Endothelial cell of umbilical vein (primary cell): ENCODE data around the gene CAND2. TPM values are rescaled to one million over a fixed set of nuclear protein-coding genes. Genes with fewer than 3 reads are reported as not detected.

Experiments
- BruUV-seq: library from RNA; stranded (reverse); fragments of 400-500 nt; replicated peaks from 2 replicates; lab custom pipeline; 2021; lab: Mats Ljungman, UMichigan
- CTCF ChIA-PET: fragments of 300-600, 350-600 bp; sonication (Branson Sonifier 250); formaldehyde crosslinking; loops from one replicate; lab custom pipeline; 2021; ENCODE audit warnings: antibody characterized with exemption, inconsistent platforms; lab: Charles Lee
- POLR2A ChIA-PET: fragments of 300-600, 350-600 bp; sonication (Branson Sonifier 250); formaldehyde crosslinking; loops from one replicate; lab custom pipeline; 2021; ENCODE audit warnings: antibody characterized with exemption, inconsistent platforms; lab: Charles Lee
- DNase-seq: peaks from one replicate; pipeline ENCODE4 v3.0.0-alpha.2; 2011; ENCODE audit warnings: low read depth, low spot score
- FAIRE-seq: peaks from 2 replicates; lab custom pipeline; 2011; peaks lifted over from hg19 to GRCh38; lab: Jason Lieb, UNC
- H2AFZ ChIP-seq: 2 replicates; pipeline ENCODE4 v1.6.0; 2012; ENCODE audit warnings: low read depth, low read length, control low read depth, inconsistent platforms
- H3K27ac ChIP-seq: 2 replicates; pipeline ENCODE4 v1.5.1; 2011; ENCODE audit warnings: low read depth, mild to moderate bottlenecking, control low read depth, low read length, moderate library complexity; ENCODE audit not compliant: insufficient read depth
- H3K27me3 ChIP-seq, 2 experiments: 2 replicates each; pipeline versions ENCODE4 v1.6.0 to v1.6.1; 2011; ENCODE audit warnings: low read length in 2 of 2, mixed read lengths in 1 of 2; ENCODE audit not compliant: control insufficient read depth in 2 of 2, insufficient read depth in 2 of 2
- H3K36me3 ChIP-seq, 2 experiments: 2 replicates in 1 of 2; 3 replicates in 1 of 2; pipeline ENCODE4 v1.5.1; 2011; ENCODE audit warnings: low read length in 2 of 2, mild to moderate bottlenecking in 1 of 2, moderate library complexity in 1 of 2; ENCODE audit not compliant: control insufficient read depth in 2 of 2, insufficient read depth in 2 of 2; ENCODE audit errors: extremely low read depth in 1 of 2
- H3K4me1 ChIP-seq: 3 replicates; pipeline ENCODE4 v1.5.1; 2011; ENCODE audit warnings: mild to moderate bottlenecking, low read length; ENCODE audit not compliant: control insufficient read depth, insufficient read depth; ENCODE audit errors: extremely low read depth
- H3K4me2 ChIP-seq: 2 replicates; pipeline ENCODE4 v1.6.1; 2011; ENCODE audit warnings: low read length, control low read depth, mixed read lengths; ENCODE audit not compliant: insufficient read depth
- H3K4me3 ChIP-seq, 3 experiments: fragments of 200-600 bp in 1 of 3; sonication (generic), shearing (Covaris generic) in 1 of 3; replicated peaks in 1 of 3; 2 replicates each; pipeline ENCODE4 v1.5.1; 2011 to 2016; ENCODE audit warnings: control low read depth in 3 of 3, low read length in 3 of 3, mild to moderate bottlenecking in 2 of 3, inconsistent platforms in 1 of 3, low read depth in 1 of 3, moderate library complexity in 1 of 3; ENCODE audit not compliant: insufficient read depth in 1 of 3
- H3K79me2 ChIP-seq: 2 replicates; pipeline ENCODE4 v1.6.0; 2012; ENCODE audit warnings: low read length, inconsistent platforms; ENCODE audit not compliant: control insufficient read depth, insufficient read depth
- H3K9ac ChIP-seq: replicated peaks from 2 replicates; pipeline ENCODE3; 2011; ENCODE audit warnings: low read length, control low read depth; ENCODE audit not compliant: insufficient read depth; ENCODE audit errors: extremely low read depth
- H3K9me1 ChIP-seq: replicated peaks from 3 replicates; pipeline ENCODE4 v1.6.0; 2011; ENCODE audit warnings: mild to moderate bottlenecking, low read length; ENCODE audit not compliant: control insufficient read depth, insufficient read depth; ENCODE audit errors: extremely low read depth
- H3K9me3 ChIP-seq: replicated peaks from 2 replicates; pipeline ENCODE4 v1.5.1; 2012; ENCODE audit warnings: low read length, inconsistent platforms; ENCODE audit not compliant: control insufficient read depth, insufficient read depth
- H4K20me1 ChIP-seq: replicated peaks from 2 replicates; pipeline ENCODE3; 2011; ENCODE audit warnings: mild to moderate bottlenecking, low read length; ENCODE audit not compliant: control insufficient read depth, insufficient read depth; ENCODE audit errors: extremely low read depth
- EZH2 ChIP-seq: IDR thresholded peaks from 2 replicates; pipeline ENCODE4 v1.6.1; 2012; ENCODE audit warnings: borderline replicate concordance, low read depth, mild to moderate bottlenecking, moderate library complexity, low read length, inconsistent platforms; ENCODE audit not compliant: severe bottlenecking
- FOS ChIP-seq: IDR thresholded peaks from 2 replicates; pipeline ENCODE4 v1.6.1; 2011; ENCODE audit warnings: mild to moderate bottlenecking, low read length, moderate library complexity, borderline replicate concordance; ENCODE audit not compliant: insufficient read depth
- GATA2 ChIP-seq: IDR thresholded peaks from 2 replicates; pipeline ENCODE4 v1.7.0; 2011; ENCODE audit warnings: low read depth, mild to moderate bottlenecking, moderate library complexity, mixed read lengths, low read length; ENCODE audit not compliant: insufficient read length, insufficient read depth
- JUN ChIP-seq: IDR thresholded peaks from 2 replicates; pipeline ENCODE4 v1.6.1; 2011; ENCODE audit warnings: borderline replicate concordance, low read depth; ENCODE audit not compliant: insufficient read length, insufficient read depth
- MAX ChIP-seq: IDR thresholded peaks from 2 replicates; pipeline ENCODE4 v1.6.1; 2011; ENCODE audit not compliant: insufficient read depth, insufficient read length
- MYC ChIP-seq: IDR thresholded peaks from one replicate; pipeline ENCODE4 v1.6.1; 2011; ENCODE audit warnings: mild to moderate bottlenecking, low read depth, low read length
- POLR2A ChIP-seq: IDR thresholded peaks from 2 replicates; pipeline ENCODE4 v1.6.1; 2012; ENCODE audit warnings: low read depth, mild to moderate bottlenecking, control low read depth, low read length
- POLR2AphosphoS5 ChIP-seq: IDR thresholded peaks from 2 replicates; pipeline ENCODE4 v1.6.1; 2012; ENCODE audit warnings: low read depth, mild to moderate bottlenecking, control low read depth, low read length, moderate library complexity; ENCODE audit not compliant: insufficient read depth
- dilution Hi-C: fragments of 300-500 bp; cut with MboI; formaldehyde crosslinking; loops from one replicate; pipeline ENCODE4 v1.15.0; 2019; ENCODE audit warnings: low sequenced_read_pairs; ENCODE audit not compliant: extremely low pct_ligation_motif_present
- intact Hi-C: fragments of 100-400 bp; cut with micrococcal nuclease; formaldehyde crosslinking; loops from one replicate; pipeline ENCODE4 v1.10.0; 2022
- polyA plus RNA-seq, 4 experiments: library from polyadenylated mRNA; depleted of rRNA in 3 of 4; stranded (reverse) in 3 of 4; unstranded in 1 of 4; fragments of >200 nt; gene quantifications; 2 replicates each; pipeline versions ENCODE4 v1.2.1 to v1.2.3, GENCODE V29; 2011 to 2012; ENCODE audit warnings: missing spikeins in 1 of 4
- total RNA-seq: library from RNA; stranded (reverse); gene quantifications from 2 replicates; pipeline ENCODE4 v1.2.3, GENCODE V29; 2021
- TF ChIP-seq, protein P1 (sequence below), 2 donors: IDR thresholded peaks; 1 replicate in 1 of 2; 2 replicates in 1 of 2; pipeline ENCODE4 v1.5.1; 2011; ENCODE audit warnings: low read length in 2 of 2, mild to moderate bottlenecking in 2 of 2, moderate library complexity in 2 of 2, control low read depth in 1 of 2, inconsistent platforms in 1 of 2, low read depth in 1 of 2; ENCODE audit not compliant: insufficient read depth in 1 of 2; ENCODE audit errors: extremely low read depth in 1 of 2

CAND2 gene
- total and polyA plus RNA-seq, 2 donors (not counting 3 experiments of a cell fraction or from before 2014, with no cell fraction given) = 7.1 to 11.0 TPM

DNA sequence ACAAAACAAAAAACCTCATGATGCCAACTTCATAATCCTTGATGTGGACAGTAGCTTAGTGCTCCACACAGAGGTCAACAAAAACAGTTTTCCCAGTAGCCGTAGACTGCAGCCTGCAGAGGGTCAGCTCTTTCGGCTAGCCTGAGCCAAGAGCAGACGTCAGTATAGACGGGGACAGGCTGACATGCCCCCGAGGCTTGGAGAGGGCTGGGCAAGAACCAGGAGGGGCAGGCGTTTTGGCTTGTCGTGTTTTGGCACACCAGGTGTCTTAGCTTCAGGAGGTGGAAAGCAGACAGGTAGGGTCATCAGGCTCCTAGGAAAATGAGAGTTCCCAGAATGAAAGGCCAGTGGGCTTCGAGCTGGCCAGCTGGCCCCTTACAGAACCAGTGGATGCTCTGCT is 21.8 kb downstream of the CAND2 start:
- no peak overlapping the region for H3K4me2 ChIP-seq
- peaks cover 0 to 4% of the 10 kb centered on the region in 2 experiments for H3K36me3 ChIP-seq
- no peak for FAIRE-seq
- DNase-seq = no peak
- no peaks in the 10 kb centered on the region for H3K27me3 ChIP-seq
- BruUV-seq = no TSS peak
- POLR2A ChIA-PET = no interaction called here
- dilution Hi-C loops (no loop called here), intact Hi-C loops (no loop called here)
- no peak overlapping the region for H2AFZ ChIP-seq
- no peaks in the 10 kb centered on the region for H3K9me3 ChIP-seq
- TF ChIP-seq JUN (no peak), FOS (no peak), POLR2A (no peak), EZH2 (no peak), GATA2 (no peak), MYC (no peak), POLR2AphosphoS5 (no peak), MAX (no peak)
- TF ChIP-seq, protein P1, sequence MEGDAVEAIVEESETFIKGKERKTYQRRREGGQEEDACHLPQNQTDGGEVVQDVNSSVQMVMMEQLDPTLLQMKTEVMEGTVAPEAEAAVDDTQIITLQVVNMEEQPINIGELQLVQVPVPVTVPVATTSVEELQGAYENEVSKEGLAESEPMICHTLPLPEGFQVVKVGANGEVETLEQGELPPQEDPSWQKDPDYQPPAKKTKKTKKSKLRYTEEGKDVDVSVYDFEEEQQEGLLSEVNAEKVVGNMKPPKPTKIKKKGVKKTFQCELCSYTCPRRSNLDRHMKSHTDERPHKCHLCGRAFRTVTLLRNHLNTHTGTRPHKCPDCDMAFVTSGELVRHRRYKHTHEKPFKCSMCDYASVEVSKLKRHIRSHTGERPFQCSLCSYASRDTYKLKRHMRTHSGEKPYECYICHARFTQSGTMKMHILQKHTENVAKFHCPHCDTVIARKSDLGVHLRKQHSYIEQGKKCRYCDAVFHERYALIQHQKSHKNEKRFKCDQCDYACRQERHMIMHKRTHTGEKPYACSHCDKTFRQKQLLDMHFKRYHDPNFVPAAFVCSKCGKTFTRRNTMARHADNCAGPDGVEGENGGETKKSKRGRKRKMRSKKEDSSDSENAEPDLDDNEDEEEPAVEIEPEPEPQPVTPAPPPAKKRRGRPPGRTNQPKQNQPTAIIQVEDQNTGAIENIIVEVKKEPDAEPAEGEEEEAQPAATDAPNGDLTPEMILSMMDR (IDR thresholded peaks at IDR 0.05; ENCODE audit: extremely low read depth in 1 of 2, insufficient read depth in 1 of 2, low read depth in 1 of 2, low read length in 2 of 2) = no peak
- no peaks in the 10 kb centered on the region for H3K9me1 ChIP-seq
- no peaks in the 10 kb centered on the region for H3K4me1 ChIP-seq
- no peaks in the 10 kb centered on the region for H4K20me1 ChIP-seq
- H3K79me2 ChIP-seq = no peaks in the 10 kb centered on the region
- H3K27ac ChIP-seq = no peak overlapping the region
- no peak overlapping the region for H3K4me3 ChIP-seq
- CTCF ChIA-PET = interaction anchor here (0.7 to 1.4 kb wide), 3 partner anchors 8 to 32 kb away, joined by 3 to 4 read pairs (median 3); partner anchors contain the start of gene RPL32
- H3K9ac ChIP-seq = no peak overlapping the region
